ENCODE data around the gene DIP2A. TPM values are rescaled to one million over a fixed set of nuclear protein-coding genes. Genes with fewer than 3 reads are reported as not detected.

Gene DIP2A
- total and polyA plus RNA-seq, 2 of the 13 experiments (the other 11 are each of a cell fraction or from before 2014, with no cell fraction given) = 18.5 to 37.6 TPM

DNA sequence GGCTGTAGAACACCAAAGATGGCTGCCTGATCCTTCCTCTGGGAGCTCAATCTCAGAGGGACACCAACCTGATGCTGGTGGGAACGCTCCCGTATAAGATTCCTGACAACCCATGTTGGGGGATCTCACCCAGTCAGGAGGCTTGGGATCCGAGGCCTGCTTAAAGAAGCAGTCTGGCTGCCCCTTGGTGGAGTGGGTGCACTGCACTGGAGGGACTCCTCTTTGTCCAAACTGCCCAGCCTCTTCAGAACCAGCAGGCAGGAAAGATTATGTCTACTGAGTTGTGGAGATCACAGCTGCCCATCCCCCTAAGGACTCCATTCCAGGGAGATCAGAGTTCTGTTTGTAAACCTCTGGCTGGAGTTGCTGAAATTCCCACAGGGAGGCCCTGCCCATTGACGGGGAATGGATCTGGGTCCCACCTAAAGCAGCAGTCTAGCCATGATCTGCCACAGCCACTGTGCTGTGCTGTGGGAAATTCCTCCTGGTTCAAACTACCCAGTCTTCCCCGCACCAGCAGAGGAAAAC, 123.2 kb downstream of the DIP2A start (continued):
- TF ChIP-seq, protein P1, sequence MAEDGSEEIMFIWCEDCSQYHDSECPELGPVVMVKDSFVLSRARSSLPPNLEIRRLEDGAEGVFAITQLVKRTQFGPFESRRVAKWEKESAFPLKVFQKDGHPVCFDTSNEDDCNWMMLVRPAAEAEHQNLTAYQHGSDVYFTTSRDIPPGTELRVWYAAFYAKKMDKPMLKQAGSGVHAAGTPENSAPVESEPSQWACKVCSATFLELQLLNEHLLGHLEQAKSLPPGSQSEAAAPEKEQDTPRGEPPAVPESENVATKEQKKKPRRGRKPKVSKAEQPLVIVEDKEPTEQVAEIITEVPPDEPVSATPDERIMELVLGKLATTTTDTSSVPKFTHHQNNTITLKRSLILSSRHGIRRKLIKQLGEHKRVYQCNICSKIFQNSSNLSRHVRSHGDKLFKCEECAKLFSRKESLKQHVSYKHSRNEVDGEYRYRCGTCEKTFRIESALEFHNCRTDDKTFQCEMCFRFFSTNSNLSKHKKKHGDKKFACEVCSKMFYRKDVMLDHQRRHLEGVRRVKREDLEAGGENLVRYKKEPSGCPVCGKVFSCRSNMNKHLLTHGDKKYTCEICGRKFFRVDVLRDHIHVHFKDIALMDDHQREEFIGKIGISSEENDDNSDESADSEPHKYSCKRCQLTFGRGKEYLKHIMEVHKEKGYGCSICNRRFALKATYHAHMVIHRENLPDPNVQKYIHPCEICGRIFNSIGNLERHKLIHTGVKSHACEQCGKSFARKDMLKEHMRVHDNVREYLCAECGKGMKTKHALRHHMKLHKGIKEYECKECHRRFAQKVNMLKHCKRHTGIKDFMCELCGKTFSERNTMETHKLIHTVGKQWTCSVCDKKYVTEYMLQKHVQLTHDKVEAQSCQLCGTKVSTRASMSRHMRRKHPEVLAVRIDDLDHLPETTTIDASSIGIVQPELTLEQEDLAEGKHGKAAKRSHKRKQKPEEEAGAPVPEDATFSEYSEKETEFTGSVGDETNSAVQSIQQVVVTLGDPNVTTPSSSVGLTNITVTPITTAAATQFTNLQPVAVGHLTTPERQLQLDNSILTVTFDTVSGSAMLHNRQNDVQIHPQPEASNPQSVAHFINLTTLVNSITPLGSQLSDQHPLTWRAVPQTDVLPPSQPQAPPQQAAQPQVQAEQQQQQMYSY (CRISPR knock-in tag; IDR thresholded peaks at IDR 0.05) = peak; percentile 68; the same call in 1 of the 2 replicates
- TF ChIP-seq HOXD1 (CRISPR knock-in tag; IDR thresholded peaks at IDR 0.05) = no peak
- TF ChIP-seq, protein P2, sequence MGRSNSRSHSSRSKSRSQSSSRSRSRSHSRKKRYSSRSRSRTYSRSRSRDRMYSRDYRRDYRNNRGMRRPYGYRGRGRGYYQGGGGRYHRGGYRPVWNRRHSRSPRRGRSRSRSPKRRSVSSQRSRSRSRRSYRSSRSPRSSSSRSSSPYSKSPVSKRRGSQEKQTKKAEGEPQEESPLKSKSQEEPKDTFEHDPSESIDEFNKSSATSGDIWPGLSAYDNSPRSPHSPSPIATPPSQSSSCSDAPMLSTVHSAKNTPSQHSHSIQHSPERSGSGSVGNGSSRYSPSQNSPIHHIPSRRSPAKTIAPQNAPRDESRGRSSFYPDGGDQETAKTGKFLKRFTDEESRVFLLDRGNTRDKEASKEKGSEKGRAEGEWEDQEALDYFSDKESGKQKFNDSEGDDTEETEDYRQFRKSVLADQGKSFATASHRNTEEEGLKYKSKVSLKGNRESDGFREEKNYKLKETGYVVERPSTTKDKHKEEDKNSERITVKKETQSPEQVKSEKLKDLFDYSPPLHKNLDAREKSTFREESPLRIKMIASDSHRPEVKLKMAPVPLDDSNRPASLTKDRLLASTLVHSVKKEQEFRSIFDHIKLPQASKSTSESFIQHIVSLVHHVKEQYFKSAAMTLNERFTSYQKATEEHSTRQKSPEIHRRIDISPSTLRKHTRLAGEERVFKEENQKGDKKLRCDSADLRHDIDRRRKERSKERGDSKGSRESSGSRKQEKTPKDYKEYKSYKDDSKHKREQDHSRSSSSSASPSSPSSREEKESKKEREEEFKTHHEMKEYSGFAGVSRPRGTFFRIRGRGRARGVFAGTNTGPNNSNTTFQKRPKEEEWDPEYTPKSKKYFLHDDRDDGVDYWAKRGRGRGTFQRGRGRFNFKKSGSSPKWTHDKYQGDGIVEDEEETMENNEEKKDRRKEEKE (IDR thresholded peaks at IDR 0.05) = no peak
- peak; percentile 45 for TF ChIP-seq SAP130 (CRISPR knock-in tag; IDR thresholded peaks at IDR 0.05; ENCODE audit: low read depth)
- TF ChIP-seq ZNF318 (CRISPR knock-in tag; IDR thresholded peaks at IDR 0.05) = no peak
- TF ChIP-seq GATAD2A (CRISPR knock-in tag; IDR thresholded peaks at IDR 0.05) = peak; percentile 47
- TF ChIP-seq ZNF572 (CRISPR knock-in tag; IDR thresholded peaks at IDR 0.05) = no peak
- TF ChIP-seq MIXL1 (CRISPR knock-in tag; IDR thresholded peaks at IDR 0.05) = no peak
- no peak for TF ChIP-seq HDAC2 (CRISPR knock-in tag; IDR thresholded peaks at IDR 0.05)
- TF ChIP-seq ZNF18 (CRISPR knock-in tag; IDR thresholded peaks at IDR 0.05; ENCODE audit: insufficient replicate concordance) = no peak
- TF ChIP-seq, protein P3, sequence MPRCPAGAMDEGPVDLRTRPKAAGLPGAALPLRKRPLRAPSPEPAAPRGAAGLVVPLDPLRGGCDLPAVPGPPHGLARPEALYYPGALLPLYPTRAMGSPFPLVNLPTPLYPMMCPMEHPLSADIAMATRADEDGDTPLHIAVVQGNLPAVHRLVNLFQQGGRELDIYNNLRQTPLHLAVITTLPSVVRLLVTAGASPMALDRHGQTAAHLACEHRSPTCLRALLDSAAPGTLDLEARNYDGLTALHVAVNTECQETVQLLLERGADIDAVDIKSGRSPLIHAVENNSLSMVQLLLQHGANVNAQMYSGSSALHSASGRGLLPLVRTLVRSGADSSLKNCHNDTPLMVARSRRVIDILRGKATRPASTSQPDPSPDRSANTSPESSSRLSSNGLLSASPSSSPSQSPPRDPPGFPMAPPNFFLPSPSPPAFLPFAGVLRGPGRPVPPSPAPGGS (CRISPR knock-in tag; IDR thresholded peaks at IDR 0.05) = no peak

Measured in HepG2 (cell line).